HG02759 (cell line): ENCODE results near the gene CLPTM1.
"Not testable (repeated sequence)": the region's sequence is repeated elsewhere in the genome, so short reads cannot be mapped to it uniquely, and the experiment has no call there.

Experiments
- ATAC-seq: cut with Tn5 transposase; IDR thresholded peaks from one replicate; pipeline ENCODE4 v1.9.1; 2021; ENCODE audit warnings: mild to moderate bottlenecking, moderate library complexity; ENCODE audit not compliant: unreplicated experiment

Gene CLPTM1

GRCh38 chr19:44942067-44942571 is 13.1 kb upstream of the CLPTM1 start, which contains the start of gene APOC4:
TSS of gene APOC4 (plus strand) at chr19:44942237. CDS start at chr19:44942278, 41 bp downstream.
- no peak for ATAC-seq

- peak; percentile 68 for ATAC-seq
Observed at GRCh38 chr19:44943801-44944249, 11.4 kb upstream of the CLPTM1 start.

GRCh38 chr19:44947041-44947581 is 8.1 kb upstream of the CLPTM1 start:
- ATAC-seq: no peak

- no peak for ATAC-seq
Observed at GRCh38 chr19:44948237-44948636, 6.9 kb upstream of the CLPTM1 start.

- ATAC-seq: no peak
Observed at GRCh38 chr19:44948763-44949374, 6.3 kb upstream of the CLPTM1 start.

GRCh38 chr19:44949550-44949949 is 5.6 kb upstream of the CLPTM1 start:
- ATAC-seq: no peak

GRCh38 chr19:44951179-44952159 is 3.7 kb upstream of the CLPTM1 start:
- ATAC-seq: no peak

GRCh38 chr19:44954278-44954648 is 917 bp upstream of the CLPTM1 start:
- no peak for ATAC-seq

GRCh38 chr19:44955505-44956439 is 592 bp downstream of the CLPTM1 start:
- ATAC-seq: no peak

- ATAC-seq: no peak
Observed at GRCh38 chr19:44957526-44957925, 2.3 kb downstream of the CLPTM1 start.

- no peak for ATAC-seq
Observed at GRCh38 chr19:44958090-44958489, 2.9 kb downstream of the CLPTM1 start.

- ATAC-seq: no peak
Observed at GRCh38 chr19:44959691-44960090, 4.5 kb downstream of the CLPTM1 start.

GRCh38 chr19:44960906-44961728 is 5.9 kb downstream of the CLPTM1 start:
- ATAC-seq: no peak

- ATAC-seq: no peak
Observed at GRCh38 chr19:44961821-44962220, 6.6 kb downstream of the CLPTM1 start.

- no peak for ATAC-seq
Observed at GRCh38 chr19:44968118-44968517, 12.9 kb downstream of the CLPTM1 start.

GRCh38 chr19:44968670-44969069 is 13.5 kb downstream of the CLPTM1 start:
- no peak for ATAC-seq

GRCh38 chr19:44969437-44969836 is 14.3 kb downstream of the CLPTM1 start:
- ATAC-seq: no peak

- ATAC-seq: not testable (repeated sequence)
Observed at GRCh38 chr19:44971451-44971850, 16.3 kb downstream of the CLPTM1 start.

GRCh38 chr19:44972802-44973201 is 17.6 kb downstream of the CLPTM1 start:
- no peak for ATAC-seq
